Activated CD4-positive, CD25-positive, alpha-beta regulatory T cell treated with anti-CD3 and anti-CD28 coated beads, Interleukin-2, amount 50 U/mL, for 72 hours (primary cell): ENCODE data around the gene WNT4.

Experiments
- DNase-seq: peaks from one replicate; pipeline ENCODE4 v3.0.0; 2021

The WNT4 gene

DNA sequence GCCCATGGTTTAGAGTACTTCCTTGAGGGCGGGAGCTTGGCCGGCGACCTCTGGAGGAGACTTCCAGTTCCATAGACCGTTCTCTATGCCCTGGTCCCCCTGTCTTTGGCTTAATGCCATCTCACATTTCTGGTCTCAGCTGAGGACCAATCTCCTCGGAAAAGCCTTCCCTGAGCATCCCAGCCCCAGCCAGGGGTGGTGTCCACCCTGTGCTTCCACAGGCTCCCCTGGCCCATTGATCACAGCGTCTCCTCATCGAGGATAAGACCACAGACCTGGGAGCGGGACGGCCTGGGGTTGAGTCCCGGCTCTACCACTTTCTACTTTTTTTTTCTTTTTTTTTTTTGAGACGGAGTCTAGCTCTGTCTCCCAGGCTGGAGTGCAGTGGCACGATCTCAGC lies 14.5 kb downstream of the WNT4 start:
- DNase-seq: no peak

DNA sequence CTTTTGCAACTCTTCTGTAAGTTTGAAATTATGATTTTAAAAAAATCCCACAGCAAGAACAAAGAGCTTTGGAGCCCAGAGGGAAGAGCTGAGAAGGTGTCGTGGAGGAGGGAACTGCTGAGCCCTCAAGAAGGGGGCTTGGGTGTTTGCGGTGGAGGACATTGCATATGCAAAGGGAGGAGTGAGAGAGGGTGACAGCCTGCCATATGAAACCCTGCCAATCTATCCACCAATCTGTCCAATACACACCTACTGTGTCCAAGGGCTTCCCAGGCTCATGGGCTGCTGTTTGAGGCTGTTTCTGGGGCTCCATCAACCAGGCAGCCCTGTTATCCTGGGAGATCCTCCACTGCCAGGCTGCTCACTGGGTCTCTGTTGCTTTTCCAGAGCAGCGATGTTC lies 15.2 kb downstream of the WNT4 start:
- DNase-seq: no peak

DNA sequence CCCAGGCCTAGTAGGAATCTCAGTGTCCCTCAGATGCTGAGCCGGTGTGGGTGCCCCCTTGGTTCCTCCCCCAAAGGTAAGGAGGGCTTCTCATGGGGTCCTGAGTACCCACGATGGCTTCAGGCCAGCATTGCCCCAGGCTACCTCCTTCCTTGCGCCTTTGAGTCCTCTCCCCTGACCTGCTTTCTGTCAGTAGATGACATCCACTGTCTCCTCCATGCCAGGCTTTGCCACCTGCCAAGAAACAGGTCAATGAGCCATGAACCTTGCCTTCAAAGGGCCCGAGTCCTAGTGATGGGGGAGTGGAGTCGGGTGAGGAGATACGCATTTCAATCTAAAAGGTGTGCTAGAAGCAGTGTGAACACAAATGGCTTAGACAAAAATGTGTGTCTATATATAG lies 15.6 kb downstream of the WNT4 start:
- no peak for DNase-seq

DNA sequence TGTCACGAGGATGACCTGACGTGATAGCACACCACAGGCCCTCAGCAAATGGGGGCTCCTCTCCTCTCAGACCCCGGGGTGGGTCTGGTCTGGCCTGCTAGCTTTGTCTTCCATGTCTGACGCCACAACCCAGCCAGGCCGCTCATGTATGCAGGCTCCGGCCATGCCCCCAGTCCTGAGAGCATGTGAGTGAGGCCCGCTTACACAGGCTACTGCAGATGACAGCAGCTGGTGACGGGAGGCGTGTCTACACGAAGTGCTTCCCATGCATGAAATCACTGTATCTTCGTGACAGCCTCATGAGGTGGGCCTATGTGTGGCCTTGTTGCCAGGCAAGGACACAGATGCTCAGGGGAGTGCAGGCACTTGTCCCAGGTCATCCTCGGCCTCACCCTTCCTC lies 16.4 kb downstream of the WNT4 start:
- DNase-seq: no peak

DNA sequence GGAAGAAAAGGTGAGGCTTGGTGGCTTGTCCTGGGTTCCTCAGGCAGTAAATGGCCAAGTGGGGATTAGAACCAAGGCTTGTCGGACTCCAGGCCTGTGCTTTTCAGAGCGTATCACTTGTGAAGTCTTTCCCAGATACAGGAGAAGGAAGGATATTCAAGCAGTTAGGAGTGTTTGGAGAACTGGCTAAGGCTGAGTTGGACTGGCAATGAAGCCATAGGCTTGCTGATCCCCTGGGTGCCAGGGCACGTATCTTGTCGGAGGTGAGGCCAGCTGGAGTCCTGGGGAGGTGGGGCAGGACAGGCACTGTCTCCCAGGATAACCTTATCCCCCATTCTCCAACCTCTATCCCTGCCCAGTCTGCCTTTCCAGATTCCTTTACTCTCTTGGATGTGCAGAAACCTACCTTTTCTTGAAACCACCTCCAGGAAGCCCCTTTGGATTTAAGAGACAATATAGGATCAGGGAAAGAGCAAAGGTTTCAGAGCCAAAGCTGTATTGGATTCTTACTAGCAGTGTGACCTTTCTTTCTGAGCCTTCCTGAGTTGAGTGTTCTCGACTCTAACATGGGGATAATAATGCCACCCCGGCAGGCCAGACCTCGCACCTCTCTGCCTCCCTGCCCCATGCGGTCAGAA lies 18.2 kb downstream of the WNT4 start:
- no peak for DNase-seq

DNA sequence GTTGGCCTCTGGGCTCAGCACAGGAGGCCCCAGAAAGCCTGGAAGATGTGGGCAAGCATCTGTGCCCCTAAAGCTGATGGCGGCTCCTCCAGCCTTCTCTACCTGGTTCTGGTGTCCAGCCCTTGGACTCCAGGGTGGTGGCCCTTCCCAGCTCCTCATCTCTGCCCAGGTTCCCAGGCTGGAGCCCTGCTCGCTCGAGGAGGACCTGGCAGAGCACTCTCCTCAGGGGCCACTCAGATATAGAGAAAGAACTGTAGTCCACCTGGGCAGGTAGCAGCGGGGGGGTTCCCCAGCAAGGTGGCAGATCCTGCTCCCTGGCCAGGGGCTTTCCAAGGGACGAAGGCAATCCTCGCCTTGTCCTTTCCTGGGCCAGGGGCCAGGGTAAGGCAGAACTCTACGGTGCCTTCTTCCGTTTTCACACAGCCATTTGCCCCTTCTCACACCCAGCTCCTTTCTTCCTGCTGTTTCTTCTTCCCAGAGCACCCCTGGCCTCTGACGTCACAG lies 18.9 kb downstream of the WNT4 start:
- no peak for DNase-seq

DNA sequence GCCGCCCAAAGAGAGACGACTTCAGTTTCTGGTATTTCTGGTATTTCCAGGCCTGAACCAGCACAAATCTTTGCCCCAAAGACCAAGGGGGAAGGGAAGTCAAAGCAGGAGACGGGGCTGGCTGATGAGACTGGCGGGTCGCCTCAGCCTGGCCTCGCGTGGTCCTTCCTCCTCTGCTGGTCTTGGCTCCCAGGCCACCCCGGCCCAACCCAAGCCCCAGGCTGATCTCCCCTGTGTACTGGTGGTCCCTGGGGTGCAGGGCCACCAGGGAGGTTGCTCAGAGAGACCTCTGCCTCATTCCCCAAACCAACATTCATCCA lies 19.9 kb downstream of the WNT4 start:
- DNase-seq: no peak

DNA sequence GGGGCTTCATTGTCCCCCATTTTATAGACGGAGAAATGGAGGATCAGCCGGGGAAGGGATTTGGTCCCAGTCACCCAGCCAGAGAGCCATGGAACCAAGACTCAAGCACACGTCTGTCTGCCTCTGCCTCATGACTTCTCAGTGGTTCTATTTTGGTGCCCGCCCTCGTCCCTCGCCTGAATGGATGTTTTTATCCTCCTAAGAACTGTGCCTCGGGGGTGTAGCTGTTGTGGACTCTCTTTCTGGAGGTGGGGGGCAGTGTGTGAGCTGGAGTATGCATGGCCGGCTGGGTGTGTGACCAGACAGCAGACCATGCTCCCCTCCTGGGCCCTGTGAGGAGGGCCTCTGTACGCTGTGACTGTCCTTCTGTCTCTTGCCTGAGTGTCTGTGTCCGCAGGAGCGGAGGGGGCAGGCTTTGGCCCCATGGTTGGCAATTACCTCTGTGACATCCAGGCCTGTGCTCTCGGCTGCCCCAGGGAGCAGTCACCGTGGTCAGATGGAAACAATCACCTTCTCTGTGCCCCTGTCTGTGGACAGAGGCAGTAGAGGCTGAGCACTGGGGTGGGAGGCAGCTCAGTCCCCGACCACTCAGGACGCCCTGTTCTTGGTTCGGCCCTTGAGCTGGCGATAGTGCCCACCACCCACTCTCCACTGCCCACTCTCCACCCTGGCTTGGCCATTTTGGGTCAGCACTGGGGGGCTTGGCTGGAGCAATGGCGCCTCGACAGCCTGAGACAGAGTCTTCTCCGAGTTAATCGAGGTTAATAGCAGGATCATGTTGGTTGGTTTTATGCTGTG lies 20.4 kb downstream of the WNT4 start:
- no peak for DNase-seq

DNA sequence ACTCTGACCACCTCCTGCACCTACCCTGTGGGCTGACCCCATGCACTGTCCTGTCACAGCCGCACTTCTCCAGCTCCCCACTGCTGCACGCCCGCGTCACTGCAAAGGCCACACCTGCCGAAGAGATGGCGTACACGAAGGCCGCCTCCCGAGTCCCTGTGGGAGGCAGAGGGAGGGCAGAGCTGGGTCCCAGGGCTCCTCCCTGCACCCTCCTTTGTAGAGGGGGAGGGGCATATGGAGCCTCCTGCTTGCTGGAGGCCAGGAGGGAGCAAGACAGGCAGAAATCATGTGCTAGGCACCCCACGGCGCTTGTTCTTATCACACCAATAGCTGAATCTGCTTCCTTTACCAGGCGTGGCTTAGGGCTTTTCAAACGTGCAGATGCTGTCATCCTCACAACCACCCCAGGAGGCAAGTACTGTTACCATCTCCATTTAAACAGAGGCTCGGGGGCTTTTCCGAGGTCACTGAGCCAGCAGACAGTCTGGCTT lies 21.4 kb downstream of the WNT4 start:
- no peak for DNase-seq

DNA sequence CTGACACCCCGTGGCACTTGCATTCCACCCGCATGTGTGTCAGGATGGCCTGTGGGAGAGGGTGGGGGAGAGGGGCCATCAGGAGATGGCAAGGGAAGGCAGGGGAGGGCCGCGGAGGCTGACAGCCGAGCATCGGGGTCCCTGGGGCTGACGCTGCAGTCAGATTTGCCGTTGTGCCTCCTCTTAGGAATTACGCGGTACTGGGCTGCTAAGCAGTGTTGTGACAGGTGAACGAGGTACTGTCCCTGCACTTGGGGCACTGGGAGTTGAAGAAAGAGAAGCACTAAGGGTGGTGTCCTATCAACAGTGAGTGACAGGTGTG lies 22.5 kb downstream of the WNT4 start:
- DNase-seq: no peak

DNA sequence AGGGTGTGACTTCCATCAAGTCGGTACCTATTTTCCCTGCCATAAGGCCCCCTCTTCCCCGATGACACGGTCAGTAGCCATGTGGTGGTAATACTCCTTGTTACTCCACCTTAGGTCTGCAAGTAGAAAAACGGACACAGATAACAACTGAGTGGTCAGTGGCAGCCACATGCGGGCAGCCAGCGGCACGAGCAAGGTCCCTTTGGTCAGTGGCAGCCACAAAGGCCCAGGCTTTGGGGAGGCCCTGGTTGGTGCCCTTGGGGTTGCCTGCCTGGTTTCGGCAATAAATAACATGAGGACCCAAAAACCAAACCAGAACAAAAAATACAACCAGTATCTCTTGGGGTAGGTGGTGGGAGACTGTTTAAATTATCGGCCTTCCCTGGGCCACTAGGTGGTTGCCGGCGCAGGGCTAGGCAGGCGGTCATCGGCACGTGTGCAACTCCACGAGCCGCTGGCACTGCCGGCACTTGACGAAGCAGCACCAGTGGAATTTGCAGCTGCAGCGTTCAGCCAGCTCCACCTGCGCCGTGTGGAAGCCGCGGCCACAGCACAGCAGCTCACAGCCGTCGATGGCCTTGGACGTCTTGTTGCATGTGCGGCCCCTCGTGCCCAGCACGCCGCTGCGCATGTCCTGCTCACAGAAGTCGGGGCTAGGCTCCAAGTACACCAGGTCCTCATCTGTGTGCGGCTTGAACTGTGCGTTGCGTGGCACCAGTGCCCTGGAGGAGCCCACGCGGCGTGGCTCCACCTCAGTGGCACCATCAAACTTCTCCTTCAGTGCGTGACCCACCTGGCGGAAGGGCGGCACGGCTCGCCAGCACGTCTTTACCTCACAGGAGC lies 23.1 kb downstream of the WNT4 start:
- DNase-seq: no peak

DNA sequence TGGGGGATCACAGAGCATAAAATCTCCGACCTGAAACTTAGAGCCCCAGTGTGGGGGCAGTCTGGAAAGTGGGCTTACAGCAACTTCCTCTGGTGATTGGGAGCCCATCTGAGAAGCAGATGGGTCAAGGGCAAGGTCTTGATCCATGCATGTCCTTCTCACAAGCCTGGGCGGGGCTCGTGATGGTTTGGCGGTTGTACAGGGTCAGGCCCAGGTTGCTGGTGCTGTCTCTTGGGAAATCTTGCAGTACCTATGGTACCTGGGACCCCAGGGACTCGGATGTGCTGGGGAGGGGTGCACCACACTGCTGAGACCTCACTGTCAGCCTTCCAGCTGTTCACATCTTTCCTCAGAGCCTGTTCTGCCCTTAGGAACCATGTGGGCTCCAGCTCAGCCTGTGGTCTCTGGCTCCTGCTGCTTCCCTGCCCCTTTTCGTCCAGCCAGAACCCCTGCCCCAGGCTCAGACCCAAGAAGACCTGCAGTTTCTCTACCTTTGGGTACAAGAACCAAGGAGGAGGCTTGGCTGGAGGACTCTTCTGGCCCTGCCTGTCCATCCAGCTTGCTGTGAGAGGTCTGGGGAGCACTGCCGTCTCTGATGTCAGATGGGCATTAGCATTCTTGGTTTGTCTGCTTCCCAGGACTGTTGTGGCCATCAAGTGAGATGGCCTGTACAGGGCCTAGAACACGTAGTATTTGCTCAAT lies 24.5 kb downstream of the WNT4 start:
- no peak for DNase-seq

DNA sequence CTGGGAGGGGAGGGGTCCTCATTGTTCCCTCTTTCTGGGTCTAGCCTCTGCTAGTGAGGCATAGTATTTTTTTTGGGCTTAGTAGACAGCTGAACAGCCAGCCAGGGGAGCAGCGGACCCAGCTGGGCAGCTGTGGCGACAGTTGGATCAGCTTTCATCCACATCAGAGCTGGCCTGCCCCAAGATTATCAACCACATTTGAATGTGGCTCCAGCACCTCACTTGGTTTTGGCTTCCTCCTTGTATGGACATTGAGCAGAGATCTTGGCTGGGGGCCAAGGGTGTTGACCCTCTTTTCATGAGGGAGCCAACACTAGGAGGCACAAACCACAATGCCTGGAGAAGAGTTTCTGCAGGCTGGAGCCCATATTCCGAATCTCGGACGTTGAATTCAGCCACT lies 25.0 kb downstream of the WNT4 start:
- no peak for DNase-seq

DNA sequence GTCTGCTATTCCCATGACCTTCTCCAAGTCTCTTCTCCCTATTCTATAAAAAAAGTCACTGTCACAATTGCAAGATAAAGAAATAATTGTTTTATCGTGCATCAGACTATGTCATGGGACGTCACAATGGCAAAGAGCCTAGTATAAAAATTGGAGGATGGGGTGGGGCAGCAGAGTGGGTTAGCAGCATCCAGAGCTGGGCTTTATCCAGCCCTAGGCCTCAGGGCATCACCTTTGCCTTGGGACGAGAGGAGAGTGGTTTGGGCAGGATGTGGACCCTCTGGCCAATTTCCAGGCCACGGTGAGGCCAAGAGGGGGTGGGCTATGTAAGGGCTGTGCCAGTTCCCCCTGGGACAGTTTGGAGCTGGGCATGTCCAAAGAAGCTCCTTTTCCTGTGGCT lies 25.7 kb downstream of the WNT4 start:
- DNase-seq: no peak

DNA sequence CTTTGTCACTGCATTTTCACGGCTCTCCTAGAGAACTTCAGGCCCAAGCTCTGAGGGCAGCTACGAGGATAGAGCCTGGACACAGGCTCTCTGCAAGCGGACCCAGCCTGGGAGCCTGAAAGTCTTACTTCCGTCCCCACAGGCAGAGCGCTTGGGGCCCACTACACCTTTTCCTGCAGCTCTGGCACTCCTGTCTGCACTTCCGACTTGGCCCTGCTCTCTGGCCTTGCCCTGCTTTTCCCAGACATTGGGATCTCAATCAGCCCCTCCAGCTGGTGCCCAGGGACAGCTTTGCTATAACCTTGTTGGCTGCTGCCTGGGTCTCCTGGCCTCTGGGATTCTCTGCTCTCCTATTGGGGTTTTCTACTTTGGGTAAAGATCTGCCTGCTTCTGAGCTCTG lies 27.6 kb downstream of the WNT4 start:
- no peak for DNase-seq

DNA sequence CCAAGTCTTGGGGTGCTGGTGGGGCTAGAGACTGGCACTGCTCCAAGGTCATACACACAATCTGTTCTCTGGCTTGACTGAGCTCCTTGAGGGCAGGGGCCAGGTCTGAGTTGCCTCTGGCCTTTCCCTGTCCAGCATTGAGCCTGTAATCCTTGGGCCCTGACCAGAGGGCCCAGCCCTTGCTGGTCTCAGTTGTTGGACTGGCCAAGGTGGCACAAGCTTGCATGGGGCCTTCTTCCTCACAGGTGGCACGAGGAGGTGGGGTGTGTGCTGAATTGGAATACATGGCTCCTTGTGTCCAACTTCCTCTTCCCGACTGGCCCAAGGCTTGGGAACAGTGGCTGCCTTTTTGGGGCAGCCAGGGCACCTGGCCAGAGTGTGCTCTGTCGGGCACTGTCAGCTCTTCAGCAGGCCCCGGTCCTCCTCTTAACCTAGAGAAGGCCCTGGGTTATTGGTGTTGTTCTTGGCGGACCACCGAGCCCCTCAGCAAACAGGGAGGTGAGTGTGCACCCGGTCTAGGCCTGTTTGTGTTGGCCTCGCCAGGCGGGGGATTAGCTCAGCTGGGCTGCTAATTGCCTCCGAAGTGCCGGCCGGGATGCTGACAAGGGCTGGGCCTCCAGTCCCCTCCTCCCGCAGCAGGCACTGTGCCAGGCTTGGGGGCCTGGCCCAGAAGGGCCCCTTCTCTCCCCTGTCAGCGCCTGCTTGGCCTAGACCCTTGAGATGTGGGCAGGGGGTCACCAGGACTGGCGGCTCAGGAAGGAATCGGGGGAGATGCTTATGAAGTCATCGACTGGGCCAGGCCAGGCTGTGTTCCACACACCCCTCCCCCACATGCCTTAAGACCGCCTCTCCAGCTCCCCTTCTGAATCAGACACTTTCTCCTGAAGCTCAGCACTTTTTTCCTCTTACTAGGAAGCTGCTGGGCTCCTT lies 28.5 kb downstream of the WNT4 start:
- no peak for DNase-seq

DNA sequence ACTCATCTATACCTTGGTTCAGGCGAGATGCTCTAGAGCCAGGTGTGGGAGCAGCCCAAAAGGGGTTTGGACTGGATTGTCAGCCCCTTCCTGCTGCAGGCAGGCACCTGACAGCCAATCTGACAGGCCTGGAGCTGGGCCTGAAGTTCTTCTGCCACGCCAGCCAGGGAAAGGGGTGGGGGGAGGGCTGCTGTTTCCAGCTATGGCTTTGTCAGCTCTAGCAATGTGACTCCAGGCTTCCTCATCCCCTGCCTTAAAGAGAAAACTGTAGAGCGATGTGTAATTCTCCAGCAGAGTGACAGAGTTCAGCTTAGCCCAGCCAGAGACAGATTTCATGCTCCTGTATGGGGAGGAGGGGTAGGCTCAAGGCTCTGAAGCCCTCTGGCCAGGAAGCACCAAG lies 30.3 kb downstream of the WNT4 start:
- no peak for DNase-seq

DNA sequence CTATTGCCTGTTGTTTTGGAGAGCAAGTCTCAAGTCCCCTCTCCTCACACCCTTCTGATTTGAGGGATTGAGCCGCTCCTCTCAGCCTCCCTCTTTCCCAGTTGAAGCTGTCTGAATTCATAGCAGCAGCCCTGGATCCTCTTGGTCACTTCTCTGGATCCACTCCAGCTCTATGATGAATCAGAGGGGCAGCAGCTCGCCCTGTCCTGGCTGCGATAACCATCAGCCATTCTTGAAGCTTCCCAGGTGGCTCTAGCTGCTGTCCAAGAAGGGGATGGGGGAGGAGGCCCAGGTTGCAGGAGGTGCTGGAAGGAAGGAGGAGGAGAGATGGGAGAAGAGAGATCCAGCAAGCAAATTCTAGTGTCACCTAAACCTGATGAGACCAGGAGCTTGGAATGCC lies 31.3 kb downstream of the WNT4 start:
- no peak for DNase-seq

DNA sequence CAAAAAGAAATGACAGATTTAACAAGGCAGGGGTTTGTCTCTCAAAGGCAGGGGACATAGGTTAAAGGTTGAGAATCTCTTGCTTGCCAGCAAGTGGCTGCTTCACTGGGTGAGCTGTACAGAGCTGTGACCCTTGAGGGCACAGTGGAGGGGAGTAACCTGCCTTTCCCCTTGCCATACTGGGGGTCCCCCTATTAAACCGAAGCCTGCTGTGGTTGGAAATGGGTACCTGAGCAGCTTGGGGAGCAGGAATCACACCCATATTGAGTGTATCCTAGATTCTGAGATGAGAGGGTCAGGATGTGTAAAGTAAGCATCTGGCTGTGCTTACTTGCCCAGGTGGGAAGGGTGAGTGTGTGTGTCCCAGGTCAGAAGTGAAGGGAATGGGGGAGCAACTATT lies 31.8 kb downstream of the WNT4 start:
- no peak for DNase-seq

DNA sequence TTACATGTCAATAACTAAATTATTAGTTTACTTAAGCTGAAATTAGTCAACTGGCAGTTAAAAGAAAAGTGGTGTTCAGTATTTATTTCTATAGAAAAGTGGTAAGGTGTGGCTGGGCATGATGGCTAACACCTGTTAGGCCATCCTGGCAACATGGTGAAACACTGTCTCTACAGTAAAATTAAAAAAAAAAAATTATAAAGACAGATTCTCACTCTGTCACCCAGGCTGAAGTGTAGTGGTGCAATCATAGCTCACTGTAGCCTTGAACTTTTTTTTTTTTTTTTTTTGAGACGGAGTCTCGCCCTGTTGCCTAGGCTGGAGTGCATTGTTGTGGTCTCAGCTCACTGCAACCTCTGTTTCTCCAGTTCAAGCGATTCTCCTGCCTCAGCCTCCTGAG lies 32.9 kb downstream of the WNT4 start:
- DNase-seq: no peak

DNA sequence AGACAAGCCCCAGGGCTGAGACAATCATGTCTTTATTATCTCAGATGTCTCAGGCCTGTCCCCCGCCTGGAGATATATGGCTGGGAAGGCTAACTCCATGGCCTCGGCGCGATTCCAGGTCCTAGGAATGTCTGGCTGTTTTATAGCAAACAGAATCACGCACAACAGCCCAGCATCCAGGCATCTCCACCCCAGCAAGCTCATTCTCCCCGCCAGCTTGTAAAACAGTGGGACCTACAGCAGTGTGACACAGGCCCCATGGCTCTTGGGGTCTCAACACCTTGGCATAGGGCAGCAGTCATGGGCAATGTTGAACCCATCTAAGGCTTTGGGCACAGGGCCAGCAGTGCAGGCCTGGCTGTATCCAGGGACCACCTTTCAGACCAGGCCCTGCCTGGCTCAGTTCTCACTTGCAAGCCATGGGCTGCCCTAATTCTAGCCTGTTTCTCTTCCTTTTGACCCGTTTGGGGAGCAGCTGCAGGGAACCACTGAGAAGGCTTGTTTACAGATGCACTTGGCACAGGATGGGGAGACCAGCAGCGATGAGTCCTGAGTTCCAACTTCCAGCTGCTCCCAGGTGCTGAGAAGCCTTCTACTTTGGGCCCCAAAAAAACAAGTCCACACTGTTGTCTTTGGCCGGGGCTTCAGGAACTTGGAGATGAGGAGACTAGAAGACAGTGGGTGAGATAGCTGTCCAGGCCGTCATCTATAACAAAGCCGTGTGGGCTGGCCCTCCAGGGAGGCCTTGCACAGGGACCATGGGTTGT lies 34.4 kb downstream of the WNT4 start:
- no peak for DNase-seq
